Measurements from ENCODE around the gene FAM120A. TPM values are rescaled to one million over a fixed set of nuclear protein-coding genes. Genes with fewer than 3 reads are reported as not detected.

The FAM120A gene
- total RNA-seq, 1 experiment from 2014 or later: 70.5 TPM

GRCh38 chr9:93573516-93573828 lies 122.0 kb downstream of the FAM120A start:
- H3K27ac ChIP-seq (ENCODE audit: low read length): no peak overlapping the region
- ChIA-PET POLR2A (no interaction called here), CTCF (no interaction called here)
- no peaks in the 10 kb centered on the region for H3K27me3 ChIP-seq (ENCODE audit: control insufficient read depth, insufficient read depth, low read length)
- H3K36me3 ChIP-seq (ENCODE audit: control insufficient read depth, insufficient read depth, low read length): no peaks in the 10 kb centered on the region; the same call in 1 of the 2 replicates
- no TSS peak for BruUV-seq (replicated peaks)
- in situ Hi-C loops (cut with HindIII; ENCODE audit: low pct_unique_long_range_greater_than_20kb, low sequenced_read_pairs): no loop called here
- ATAC-seq (no peak), DNase-seq (ENCODE audit: low read depth, low spot score) (no peak)
- peaks cover 8% of the 10 kb centered on the region for H3K4me1 ChIP-seq (ENCODE audit: control insufficient read depth, insufficient read depth, low read length)
- intact Hi-C loops (cut with micrococcal nuclease; ENCODE audit: unreplicated experiment): no loop called here
- H3K9me3 ChIP-seq (ENCODE audit: control insufficient read depth, insufficient read depth, low read depth, low read length): no peaks in the 10 kb centered on the region
- no peak for TF ChIP-seq POLR2AphosphoS5 (IDR thresholded peaks at IDR 0.05; ENCODE audit: low read depth, low read length)
- TF ChIP-seq REST (IDR thresholded peaks at IDR 0.05; ENCODE audit: insufficient read depth in 1 of 2, low read depth in 2 of 2, low read length in 1 of 2): no peak
- no peak for TF ChIP-seq TCF7L2 (IDR thresholded peaks at IDR 0.05; ENCODE audit: low read depth, low read length)
- no peak for TF ChIP-seq CTCF (IDR thresholded peaks at IDR 0.05)
- no peak for TF ChIP-seq SIN3A (IDR thresholded peaks at IDR 0.05; ENCODE audit: borderline replicate concordance, insufficient read depth, low read depth, low read length)
- H3K4me3 ChIP-seq (ENCODE audit: low read depth in 2 of 2, low read length in 2 of 2): no peak overlapping the region

GRCh38 chr9:93574091-93574899 lies 122.8 kb downstream of the FAM120A start:
- CTCF ChIA-PET: interaction anchor here (0.7 kb wide), 1 partner anchor 525 kb away, joined by 3 read pairs; no protein-coding TSS in a partner anchor
- no peak for DNase-seq (ENCODE audit: low read depth, low spot score)
- Histone ChIP-seq H3K4me3 (ENCODE audit: low read depth in 2 of 2, low read length in 2 of 2) (no peak overlapping the region), H3K36me3 (ENCODE audit: control insufficient read depth, insufficient read depth, low read length) (no peaks in the 10 kb centered on the region; the same call in 1 of the 2 replicates), H3K27me3 (ENCODE audit: control insufficient read depth, insufficient read depth, low read length) (no peaks in the 10 kb centered on the region), H3K4me1 (ENCODE audit: control insufficient read depth, insufficient read depth, low read length) (peaks cover 10% of the 10 kb centered on the region), H3K9me3 (ENCODE audit: control insufficient read depth, insufficient read depth, low read depth, low read length) (no peaks in the 10 kb centered on the region), H3K27ac (ENCODE audit: low read length) (no peak overlapping the region)
- TF ChIP-seq POLR2AphosphoS5 (IDR thresholded peaks at IDR 0.05; ENCODE audit: low read depth, low read length): no peak
- TF ChIP-seq SIN3A (IDR thresholded peaks at IDR 0.05; ENCODE audit: borderline replicate concordance, insufficient read depth, low read depth, low read length): no peak
- TF ChIP-seq REST (IDR thresholded peaks at IDR 0.05; ENCODE audit: insufficient read depth in 1 of 2, low read depth in 2 of 2, low read length in 1 of 2): no peak
- no peak for TF ChIP-seq TCF7L2 (IDR thresholded peaks at IDR 0.05; ENCODE audit: low read depth, low read length)
- TF ChIP-seq CTCF (IDR thresholded peaks at IDR 0.05): no peak
- ATAC-seq: no peak
- in situ Hi-C loops (cut with HindIII; ENCODE audit: low pct_unique_long_range_greater_than_20kb, low sequenced_read_pairs) (no loop called here), intact Hi-C loops (cut with micrococcal nuclease; ENCODE audit: unreplicated experiment) (no loop called here)
- POLR2A ChIA-PET: interaction anchor here (0.5 kb wide), 1 partner anchor 250 kb away, joined by 16 read pairs; no protein-coding TSS in a partner anchor
- BruUV-seq (replicated peaks): no TSS peak
